ENCODE measurements around the gene FLYWCH1.

The FLYWCH1 gene

GRCh38 chr16:2964475-2965336 is 53.0 kb downstream of the FLYWCH1 start:
- peak overlapping the region; percentile 36 for H3K4me3 ChIP-seq (ENCODE audit: low read depth, low read length)
- peak; percentile 87 for DNase-seq (ENCODE audit: low read depth)
- TF ChIP-seq, protein P1, sequence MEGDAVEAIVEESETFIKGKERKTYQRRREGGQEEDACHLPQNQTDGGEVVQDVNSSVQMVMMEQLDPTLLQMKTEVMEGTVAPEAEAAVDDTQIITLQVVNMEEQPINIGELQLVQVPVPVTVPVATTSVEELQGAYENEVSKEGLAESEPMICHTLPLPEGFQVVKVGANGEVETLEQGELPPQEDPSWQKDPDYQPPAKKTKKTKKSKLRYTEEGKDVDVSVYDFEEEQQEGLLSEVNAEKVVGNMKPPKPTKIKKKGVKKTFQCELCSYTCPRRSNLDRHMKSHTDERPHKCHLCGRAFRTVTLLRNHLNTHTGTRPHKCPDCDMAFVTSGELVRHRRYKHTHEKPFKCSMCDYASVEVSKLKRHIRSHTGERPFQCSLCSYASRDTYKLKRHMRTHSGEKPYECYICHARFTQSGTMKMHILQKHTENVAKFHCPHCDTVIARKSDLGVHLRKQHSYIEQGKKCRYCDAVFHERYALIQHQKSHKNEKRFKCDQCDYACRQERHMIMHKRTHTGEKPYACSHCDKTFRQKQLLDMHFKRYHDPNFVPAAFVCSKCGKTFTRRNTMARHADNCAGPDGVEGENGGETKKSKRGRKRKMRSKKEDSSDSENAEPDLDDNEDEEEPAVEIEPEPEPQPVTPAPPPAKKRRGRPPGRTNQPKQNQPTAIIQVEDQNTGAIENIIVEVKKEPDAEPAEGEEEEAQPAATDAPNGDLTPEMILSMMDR (IDR thresholded peaks at IDR 0.05; ENCODE audit: low read depth, low read length), result no peak
- peak; percentile 67 for TF ChIP-seq MYC (IDR thresholded peaks at IDR 0.05; ENCODE audit: low read depth, low read length)
- peak; percentile 52 for TF ChIP-seq POLR2A (IDR thresholded peaks at IDR 0.05; ENCODE audit: extremely low read depth, insufficient read length)
- TF ChIP-seq, protein P2, sequence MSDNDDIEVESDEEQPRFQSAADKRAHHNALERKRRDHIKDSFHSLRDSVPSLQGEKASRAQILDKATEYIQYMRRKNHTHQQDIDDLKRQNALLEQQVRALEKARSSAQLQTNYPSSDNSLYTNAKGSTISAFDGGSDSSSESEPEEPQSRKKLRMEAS (IDR thresholded peaks at IDR 0.05; ENCODE audit: low read depth, low read length), result peak; percentile 58; the same call in 1 of the 2 replicates

GRCh38 chr16:2966043-2966807 is 54.5 kb downstream of the FLYWCH1 start:
- H3K4me3 ChIP-seq (ENCODE audit: low read depth, low read length), result no peak overlapping the region
- DNase-seq (ENCODE audit: low read depth), result no peak
- TF ChIP-seq POLR2A (IDR thresholded peaks at IDR 0.05; ENCODE audit: extremely low read depth, insufficient read length), result no peak
- no peak for TF ChIP-seq MYC (IDR thresholded peaks at IDR 0.05; ENCODE audit: low read depth, low read length)
- TF ChIP-seq, protein P1 (IDR thresholded peaks at IDR 0.05; ENCODE audit: low read depth, low read length), result no peak
- TF ChIP-seq, protein P2 (IDR thresholded peaks at IDR 0.05; ENCODE audit: low read depth, low read length), result no peak

DNA sequence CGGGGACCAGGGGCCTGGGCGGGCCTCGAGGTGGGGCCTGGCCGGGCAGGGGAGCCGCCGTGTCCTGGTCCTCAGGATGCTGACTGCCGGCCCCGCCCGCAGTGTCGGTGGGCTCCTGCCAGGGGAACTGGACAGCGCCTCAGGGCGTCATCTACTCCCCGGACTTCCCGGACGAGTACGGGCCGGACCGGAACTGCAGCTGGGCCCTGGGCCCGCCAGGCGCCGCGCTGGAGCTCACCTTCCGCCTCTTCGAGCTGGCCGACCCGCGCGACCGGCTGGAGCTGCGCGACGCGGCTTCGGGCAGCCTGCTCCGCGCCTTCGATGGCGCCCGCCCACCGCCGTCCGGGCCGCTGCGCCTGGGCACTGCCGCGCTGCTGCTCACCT is 55.1 kb downstream of the FLYWCH1 start:
- H3K4me3 ChIP-seq (ENCODE audit: low read depth, low read length), result no peak overlapping the region
- no peak for TF ChIP-seq MYC (IDR thresholded peaks at IDR 0.05; ENCODE audit: low read depth, low read length)
- TF ChIP-seq POLR2A (IDR thresholded peaks at IDR 0.05; ENCODE audit: extremely low read depth, insufficient read length), result no peak
- TF ChIP-seq, protein P1 (IDR thresholded peaks at IDR 0.05; ENCODE audit: low read depth, low read length), result no peak
- TF ChIP-seq, protein P2 (IDR thresholded peaks at IDR 0.05; ENCODE audit: low read depth, low read length), result no peak

DNA sequence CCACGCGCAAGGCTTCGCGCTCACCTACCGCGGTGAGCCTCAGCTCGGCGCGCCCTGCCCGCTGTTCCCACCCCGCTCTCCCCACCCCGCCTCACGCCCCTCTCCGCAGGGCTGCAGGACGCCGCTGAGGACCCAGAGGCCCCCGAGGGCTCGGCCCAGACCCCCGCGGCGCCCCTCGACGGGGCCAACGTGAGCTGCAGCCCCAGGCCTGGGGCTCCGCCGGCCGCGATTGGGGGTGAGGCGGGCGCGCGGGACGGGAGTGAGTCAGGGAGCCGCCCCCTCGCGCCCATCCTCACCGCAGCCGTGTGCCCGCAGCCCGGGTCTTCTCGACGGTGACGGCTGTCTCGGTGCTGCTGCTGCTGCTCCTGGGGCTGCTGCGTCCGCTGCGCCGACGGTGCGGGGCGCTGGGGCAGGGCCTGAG is 55.5 kb downstream of the FLYWCH1 start:
- no peak overlapping the region for H3K4me3 ChIP-seq (ENCODE audit: low read depth, low read length)
- TF ChIP-seq, protein P2 (IDR thresholded peaks at IDR 0.05; ENCODE audit: low read depth, low read length), result no peak
- TF ChIP-seq, protein P1 (IDR thresholded peaks at IDR 0.05; ENCODE audit: low read depth, low read length), result no peak
- TF ChIP-seq POLR2A (IDR thresholded peaks at IDR 0.05; ENCODE audit: extremely low read depth, insufficient read length) (no peak), MYC (IDR thresholded peaks at IDR 0.05; ENCODE audit: low read depth, low read length) (no peak)
- DNase-seq (ENCODE audit: low read depth), result no peak

More for the DNA sequence above, 55.1 kb downstream of the FLYWCH1 start:
- DNase-seq (ENCODE audit: low read depth), result no peak

DNA sequence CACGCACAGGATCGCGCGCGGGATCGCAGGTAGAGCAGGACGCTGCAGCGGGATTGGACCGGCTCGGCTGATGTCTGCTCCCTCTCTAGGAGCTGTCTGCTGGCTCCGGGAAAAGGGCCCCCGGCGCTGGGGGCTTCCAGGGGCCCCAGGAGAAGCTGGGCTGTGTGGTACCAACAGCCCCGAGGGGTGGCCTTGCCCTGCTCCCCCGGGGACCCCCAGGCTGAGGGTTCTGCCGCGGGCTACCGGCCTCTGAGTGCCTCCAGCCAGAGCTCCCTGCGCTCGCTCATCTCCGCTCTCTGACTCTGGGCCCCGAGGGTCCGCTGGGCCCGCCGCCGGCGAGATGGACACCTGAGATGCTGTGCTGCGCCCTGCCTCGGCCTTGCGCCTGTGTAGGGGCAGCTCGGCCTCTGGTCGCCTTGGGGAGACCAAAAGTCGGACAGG is 56.0 kb downstream of the FLYWCH1 start:
- TF ChIP-seq, protein P2 (IDR thresholded peaks at IDR 0.05; ENCODE audit: low read depth, low read length), result no peak
- TF ChIP-seq MYC (IDR thresholded peaks at IDR 0.05; ENCODE audit: low read depth, low read length) (no peak), POLR2A (IDR thresholded peaks at IDR 0.05; ENCODE audit: extremely low read depth, insufficient read length) (no peak)
- TF ChIP-seq, protein P1 (IDR thresholded peaks at IDR 0.05; ENCODE audit: low read depth, low read length), result no peak
- no peak overlapping the region for H3K4me3 ChIP-seq (ENCODE audit: low read depth, low read length)
- no peak for DNase-seq (ENCODE audit: low read depth)

All from NB4 (cell line).